Peyer's patch (tissue), 4 donors: ENCODE measurements around the gene MATN3.

Experiments
- CTCF ChIP-seq, 6 experiments: fragments of 450-650 bp in 4 of 6; fragments of 200-600 bp in 2 of 6; sonication (generic) in 1 of 6; IDR thresholded peaks; one replicate each; pipeline ENCODE4 v1.5.1; 2017 to 2019; ENCODE audit warnings: antibody characterized with exemption in 6 of 6, mild to moderate bottlenecking in 3 of 6, moderate library complexity in 1 of 6
- POLR2A ChIP-seq, 2 donors: fragments of 450-650 bp; IDR thresholded peaks; one replicate each; pipeline ENCODE4 v1.5.1; 2017; ENCODE audit warnings: antibody characterized with exemption in 2 of 2, mild to moderate bottlenecking in 2 of 2, moderate library complexity in 2 of 2

GRCh38 chr2:19979932-19980331 lies 32.5 kb downstream of the MATN3 start:
- no peak for TF ChIP-seq CTCF (IDR thresholded peaks at IDR 0.05)
- no peak for TF ChIP-seq POLR2A (IDR thresholded peaks at IDR 0.05)
